A204.1 (cell line): Measurements from ENCODE around the gene GBP4.

ENCODE experiments used
- FAIRE-seq: peaks from 2 replicates; lab custom pipeline; 2012; peaks lifted over from hg19 to GRCh38; lab: Jason Lieb, UNC

The GBP4 gene

DNA sequence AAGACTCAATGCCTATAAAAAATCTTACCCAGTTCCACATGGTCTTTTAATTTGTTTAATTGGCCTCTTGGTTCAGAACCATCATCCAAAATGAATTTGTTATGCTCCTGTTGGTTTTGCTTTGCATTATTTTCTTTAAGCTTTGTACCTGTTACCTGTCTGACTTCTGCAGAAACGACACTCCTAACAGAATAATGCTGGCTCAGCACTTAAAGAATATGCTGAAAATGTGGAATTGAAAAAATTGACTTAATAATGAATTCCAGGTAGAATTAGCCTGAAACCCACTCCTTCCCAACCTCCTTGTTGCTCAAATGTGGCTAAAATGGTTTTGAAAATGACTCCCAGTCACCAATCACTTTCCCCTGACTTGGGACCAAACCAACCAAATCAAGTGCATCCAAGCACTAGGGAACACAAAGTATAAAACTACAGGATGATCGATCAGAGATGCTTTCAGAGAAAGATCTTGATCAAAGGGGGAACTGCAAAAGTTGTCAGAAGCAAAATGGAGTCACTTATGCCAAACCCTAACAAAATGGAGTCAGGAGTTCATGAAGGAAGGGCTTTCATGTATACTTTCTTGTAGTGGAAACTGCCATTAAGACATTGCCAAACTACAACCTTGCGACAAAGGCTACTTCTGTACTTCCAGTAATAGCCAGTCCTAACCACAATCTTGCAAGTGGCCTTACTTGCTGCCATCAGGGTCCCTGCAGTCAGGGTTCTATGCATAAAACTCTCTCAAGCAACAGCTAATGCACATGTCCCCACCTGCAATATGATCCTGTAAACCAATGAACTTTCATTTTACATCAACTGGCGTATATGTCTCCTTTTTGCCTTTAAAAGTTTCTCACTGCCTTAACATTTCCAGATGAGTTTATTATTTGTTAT, 28.3 kb downstream of the GBP4 start:
- no peak for FAIRE-seq

DNA sequence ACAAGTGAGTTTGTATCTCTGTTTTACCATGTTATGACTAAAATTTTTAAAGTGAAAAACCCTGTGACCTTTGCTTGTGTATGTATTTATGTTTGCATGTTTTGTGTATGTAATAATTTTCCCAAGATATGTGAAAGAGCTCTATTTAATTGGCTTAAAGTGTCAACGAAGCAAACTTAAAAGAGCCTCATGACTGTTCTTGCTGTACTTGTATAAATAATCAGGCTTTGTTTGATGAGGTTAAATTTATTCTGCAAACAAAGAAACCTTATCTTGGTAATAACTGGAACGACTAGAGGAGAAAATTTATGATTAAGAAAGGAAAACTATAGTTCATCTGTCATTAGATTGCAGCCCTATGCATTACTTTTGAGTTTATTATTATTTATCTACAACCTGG, 29.6 kb downstream of the GBP4 start:
- no peak for FAIRE-seq

DNA sequence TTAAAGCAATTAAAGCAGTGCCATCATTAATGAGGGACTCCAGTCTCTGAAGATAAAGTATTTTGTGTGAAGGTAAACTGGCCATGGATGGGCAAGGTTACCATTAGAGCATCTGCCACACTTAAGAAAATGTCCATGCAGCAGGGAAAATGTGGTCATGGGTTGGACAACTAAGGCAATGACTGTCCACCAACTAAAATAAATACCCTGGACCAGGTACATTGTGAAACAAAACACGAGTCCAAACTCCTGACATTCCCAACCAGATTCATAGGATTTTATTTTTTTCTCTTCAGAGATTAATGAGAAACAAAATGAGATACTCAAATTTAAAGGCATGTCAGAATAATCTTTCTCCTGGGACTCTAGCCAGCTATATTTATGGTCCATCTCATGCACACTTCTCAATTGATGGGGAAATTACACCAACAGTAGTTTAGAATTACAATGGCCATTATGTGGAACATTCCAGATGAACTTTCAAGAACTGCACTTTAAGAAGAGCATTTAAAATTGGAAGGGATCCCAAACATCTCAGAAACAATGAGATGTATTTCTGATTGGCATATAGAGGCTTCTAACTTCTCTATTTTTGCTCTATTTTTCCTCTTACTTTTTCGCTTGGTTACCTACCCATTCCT, 31.0 kb downstream of the GBP4 start:
- FAIRE-seq = no peak

GRCh38 chr1:89166705-89167104, 32.0 kb downstream of the GBP4 start:
- FAIRE-seq = no peak

- FAIRE-seq = no peak
Measured at GRCh38 chr1:89165811-89166210, 32.9 kb downstream of the GBP4 start.

GRCh38 chr1:89151047-89151446, 47.7 kb downstream of the GBP4 start:
- no peak for FAIRE-seq

DNA sequence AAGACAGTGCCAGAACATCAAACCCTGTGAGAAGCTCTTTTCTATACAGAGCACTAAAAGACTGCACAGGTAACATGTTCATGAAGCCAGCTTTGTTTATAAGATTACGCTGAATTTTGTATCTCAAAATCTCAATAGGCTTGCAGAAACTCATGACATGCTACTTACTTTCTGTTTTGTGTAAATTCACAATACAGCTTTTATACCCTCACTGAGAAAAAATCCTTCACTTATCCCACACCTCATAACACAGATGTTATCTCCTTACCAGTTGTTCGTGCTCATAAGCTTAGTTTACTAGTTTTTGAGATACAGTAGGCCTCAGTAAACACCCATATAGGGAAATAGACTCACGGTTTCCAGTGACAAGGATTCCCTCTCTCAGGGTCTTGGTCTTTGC, 48.8 kb downstream of the GBP4 start:
- no peak for FAIRE-seq

- FAIRE-seq = no peak
Measured at GRCh38 chr1:89149229-89149628, 49.5 kb downstream of the GBP4 start.

DNA sequence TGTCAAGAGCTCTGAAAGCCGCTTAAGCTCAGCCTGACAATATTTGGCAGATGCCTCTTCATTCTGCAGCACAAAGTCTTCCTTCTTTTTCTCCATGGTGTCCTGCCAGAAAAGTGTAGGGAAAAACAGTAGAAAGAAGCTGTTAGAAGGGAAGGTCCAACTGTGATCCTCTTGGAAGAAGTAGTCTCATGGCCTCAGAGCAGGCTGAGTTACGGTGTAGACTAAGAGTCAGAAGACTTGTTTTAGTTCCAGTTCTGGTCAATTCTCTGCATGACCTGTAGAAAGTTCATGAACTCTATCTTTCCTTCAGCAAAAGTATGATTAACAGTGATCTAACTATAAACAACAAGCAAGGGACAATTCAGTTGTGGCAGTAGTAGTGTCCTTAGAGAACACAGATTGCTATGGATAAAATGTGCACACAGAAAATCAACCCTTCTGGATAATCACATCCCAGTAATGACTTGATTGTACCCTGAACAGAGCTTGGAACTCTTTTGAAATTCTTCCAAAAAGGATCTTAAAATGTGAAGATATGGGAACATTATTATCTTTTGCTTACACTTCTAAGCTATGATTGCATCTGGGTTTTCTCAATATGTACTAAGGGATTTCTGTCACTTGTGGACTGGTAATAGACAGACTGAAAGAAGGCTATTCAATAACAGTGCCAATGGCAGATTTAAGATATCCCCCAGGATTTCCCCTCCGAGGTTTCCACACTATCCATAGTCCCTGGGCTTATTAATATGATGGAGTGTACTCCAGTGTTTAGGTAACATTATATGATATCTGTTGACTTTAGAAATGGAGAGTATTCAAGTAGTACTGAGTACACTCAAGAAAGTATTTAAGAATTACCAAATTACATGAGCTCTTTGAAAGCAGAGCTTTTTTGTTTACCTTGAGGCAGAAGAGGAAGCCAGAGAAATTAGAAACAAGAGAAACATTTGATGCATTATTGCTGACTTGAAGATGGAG, 50.8 kb downstream of the GBP4 start:
- no peak for FAIRE-seq

- no peak for FAIRE-seq
Measured at GRCh38 chr1:89146721-89147120, 52.0 kb downstream of the GBP4 start.

DNA sequence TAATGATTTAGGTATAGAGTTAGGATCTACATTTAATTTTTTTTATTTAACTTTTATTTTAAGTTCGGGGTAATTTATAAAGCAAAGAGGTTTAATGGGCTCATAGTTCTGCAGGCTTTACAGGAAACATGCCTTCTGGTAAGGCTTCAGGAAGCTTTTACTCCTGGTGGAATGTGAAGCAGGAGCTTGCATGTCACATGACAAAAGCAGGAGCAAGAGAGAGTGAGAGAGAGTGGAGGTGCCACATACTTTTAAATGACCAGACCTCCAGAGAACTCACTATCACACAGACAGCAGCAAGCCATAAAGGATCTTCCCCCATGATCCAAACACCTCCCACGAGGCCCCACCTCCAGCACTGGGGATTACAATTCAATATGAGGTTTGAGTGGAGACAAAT, 55.3 kb downstream of the GBP4 start:
- no peak for FAIRE-seq

- no peak for FAIRE-seq
Measured at GRCh38 chr1:89142160-89142559, 56.6 kb downstream of the GBP4 start.

GRCh38 chr1:89133747-89134146, 65.0 kb downstream of the GBP4 start:
- no peak for FAIRE-seq
